ENCODE results near the gene GCNT2. TPM values are rescaled to one million over a fixed set of nuclear protein-coding genes. Genes with fewer than 3 reads are reported as not detected.

The GCNT2 gene
- polyA plus RNA-seq, 3 donors = 3.5 to 10.0 (median 4.3) TPM

DNA sequence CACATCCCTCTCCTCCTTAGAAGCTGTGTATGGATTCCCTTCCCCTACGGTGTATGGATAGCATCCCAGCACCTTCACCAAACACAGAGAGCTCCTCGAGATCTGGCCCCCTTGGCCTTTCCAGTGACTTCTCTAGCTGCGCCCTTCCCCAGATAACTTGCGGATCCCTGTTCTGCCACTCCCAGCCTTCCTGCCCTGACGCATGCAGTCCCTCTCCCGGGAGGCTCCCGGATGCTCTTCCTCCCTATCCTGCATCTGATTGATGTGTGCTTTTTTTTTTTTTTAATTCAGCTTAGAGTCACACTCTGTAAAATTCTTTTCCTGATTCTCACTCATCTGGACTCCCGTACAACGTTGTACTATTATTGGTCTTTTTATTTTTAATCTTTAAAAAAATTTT, 44.8 kb downstream of the GCNT2 start:
- peaks cover 0 to 2% (median 0%) of the 10 kb centered on the region in 3 donors for H3K27me3 Mint-ChIP-seq (ENCODE audit: low read depth in 3 of 3)
- no peak for DNase-seq
- peaks cover 14 to 16% of the 10 kb centered on the region in 2 donors for H3K4me1 ChIP-seq (ENCODE audit: control insufficient read depth in 1 of 2, insufficient read depth in 2 of 2, low read length in 2 of 2)
- peaks cover 77% of the 10 kb centered on the region for H3K79me2 ChIP-seq (ENCODE audit: insufficient read depth, low read length)
- H3K9me3 Mint-ChIP-seq = no peaks in the 10 kb centered on the region
- no peak overlapping the region for H3K27ac ChIP-seq (ENCODE audit: low read depth in 1 of 2, low read length in 2 of 2)
- peaks cover 2 to 46% of the 10 kb centered on the region in 2 donors for H3K36me3 ChIP-seq (replicated peaks in 1 of 2; ENCODE audit: control insufficient read depth in 1 of 2, insufficient read depth in 2 of 2, low read length in 2 of 2)
- 100% methylated on average over 1 of the region's 9 CpGs for WGBS (ENCODE audit: insufficient coverage)
- intact Hi-C loops (cut with micrococcal nuclease) = no loop called here
- TF ChIP-seq, protein P1, sequence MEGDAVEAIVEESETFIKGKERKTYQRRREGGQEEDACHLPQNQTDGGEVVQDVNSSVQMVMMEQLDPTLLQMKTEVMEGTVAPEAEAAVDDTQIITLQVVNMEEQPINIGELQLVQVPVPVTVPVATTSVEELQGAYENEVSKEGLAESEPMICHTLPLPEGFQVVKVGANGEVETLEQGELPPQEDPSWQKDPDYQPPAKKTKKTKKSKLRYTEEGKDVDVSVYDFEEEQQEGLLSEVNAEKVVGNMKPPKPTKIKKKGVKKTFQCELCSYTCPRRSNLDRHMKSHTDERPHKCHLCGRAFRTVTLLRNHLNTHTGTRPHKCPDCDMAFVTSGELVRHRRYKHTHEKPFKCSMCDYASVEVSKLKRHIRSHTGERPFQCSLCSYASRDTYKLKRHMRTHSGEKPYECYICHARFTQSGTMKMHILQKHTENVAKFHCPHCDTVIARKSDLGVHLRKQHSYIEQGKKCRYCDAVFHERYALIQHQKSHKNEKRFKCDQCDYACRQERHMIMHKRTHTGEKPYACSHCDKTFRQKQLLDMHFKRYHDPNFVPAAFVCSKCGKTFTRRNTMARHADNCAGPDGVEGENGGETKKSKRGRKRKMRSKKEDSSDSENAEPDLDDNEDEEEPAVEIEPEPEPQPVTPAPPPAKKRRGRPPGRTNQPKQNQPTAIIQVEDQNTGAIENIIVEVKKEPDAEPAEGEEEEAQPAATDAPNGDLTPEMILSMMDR (IDR thresholded peaks at IDR 0.05) = no peak
- peaks cover 64% of the 10 kb centered on the region for H4K20me1 ChIP-seq (ENCODE audit: insufficient read depth, low read length)
- no peaks in the 10 kb centered on the region for H3K9me3 ChIP-seq (replicated peaks in 1 of 2; ENCODE audit: control insufficient read depth in 1 of 2, insufficient read depth in 1 of 2, low read length in 2 of 2)
- H3K27ac Mint-ChIP-seq = peak overlapping the region in 2 of 7 donors; percentile 51 to 60
- no peak overlapping the region for H3K9ac ChIP-seq (ENCODE audit: insufficient read depth, low read length, poor library complexity, severe bottlenecking)
- no peak overlapping the region for H3K4me3 ChIP-seq (replicated peaks in 1 of 3; ENCODE audit: low read depth in 2 of 3, low read length in 3 of 3)
- H2AFZ ChIP-seq (ENCODE audit: insufficient read depth, low read depth, low read length, poor library complexity, severe bottlenecking) = no peak overlapping the region
- peaks cover 21% of the 10 kb centered on the region for H3K4me1 Mint-ChIP-seq
- no peak overlapping the region for H3K4me2 ChIP-seq (replicated peaks; ENCODE audit: extremely low read depth, low read length, poor library complexity, severe bottlenecking)
- peaks cover 20 to 28% of the 10 kb centered on the region in 2 donors for H3K36me3 Mint-ChIP-seq
- no peaks in the 10 kb centered on the region for H3K27me3 ChIP-seq (ENCODE audit: control insufficient read depth in 2 of 2, insufficient read depth in 2 of 2, low read length in 2 of 2)
- no peak overlapping the region for H3K4me3 Mint-ChIP-seq

DNA sequence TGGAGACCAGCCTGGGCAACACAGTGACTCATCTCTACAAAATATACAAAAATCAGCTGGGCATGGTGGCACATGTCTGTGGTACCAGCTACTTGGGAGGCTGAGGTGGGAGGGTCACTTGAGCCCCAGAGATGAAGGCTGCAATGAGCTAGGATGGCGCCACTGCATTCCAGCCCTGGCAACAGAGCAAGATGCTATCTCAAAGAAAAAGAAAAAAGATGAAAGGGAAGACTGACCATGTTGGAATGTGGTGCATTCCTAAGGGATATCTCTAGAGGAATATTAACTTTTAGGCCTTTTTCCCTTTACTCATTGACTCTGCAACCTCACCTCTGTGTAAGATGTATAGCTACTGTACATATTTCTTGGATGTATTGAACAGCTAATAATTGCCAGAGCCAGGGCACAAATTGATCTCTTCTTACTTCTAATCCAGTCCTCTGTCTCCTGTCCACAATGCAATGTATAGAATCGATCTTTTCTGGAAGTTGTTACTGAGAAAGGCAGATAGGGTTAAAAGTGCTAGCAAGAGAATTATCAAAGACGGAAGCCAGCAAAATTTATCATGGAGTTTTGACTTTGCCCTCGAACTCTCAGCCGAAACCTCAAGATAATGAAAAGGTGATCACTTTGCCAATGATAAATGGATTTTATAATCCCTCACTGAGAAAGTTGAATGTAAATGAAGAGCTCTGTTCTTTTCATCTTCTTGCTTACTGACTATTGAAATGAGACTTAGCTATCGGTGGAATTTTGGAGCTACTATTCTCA, 46.3 kb downstream of the GCNT2 start:
- no peaks in the 10 kb centered on the region for H3K9me3 Mint-ChIP-seq
- no peak overlapping the region for H3K27ac Mint-ChIP-seq
- H3K4me2 ChIP-seq (replicated peaks; ENCODE audit: extremely low read depth, low read length, poor library complexity, severe bottlenecking) = no peak overlapping the region
- peaks cover 5% of the 10 kb centered on the region for H3K4me1 Mint-ChIP-seq
- peaks cover 75% of the 10 kb centered on the region for H4K20me1 ChIP-seq (ENCODE audit: insufficient read depth, low read length)
- peaks cover 0 to 2% (median 0%) of the 10 kb centered on the region in 3 donors for H3K27me3 Mint-ChIP-seq (ENCODE audit: low read depth in 3 of 3)
- no peak overlapping the region for H3K4me3 Mint-ChIP-seq
- H3K27me3 ChIP-seq (ENCODE audit: control insufficient read depth in 2 of 2, insufficient read depth in 2 of 2, low read length in 2 of 2) = no peaks in the 10 kb centered on the region
- peaks cover 21 to 31% of the 10 kb centered on the region in 2 donors for H3K36me3 Mint-ChIP-seq
- no CpG with 5 or more reads among the region's 6 CpGs for WGBS (ENCODE audit: insufficient coverage)
- peaks cover 2 to 57% of the 10 kb centered on the region in 2 donors for H3K36me3 ChIP-seq (replicated peaks in 1 of 2; ENCODE audit: control insufficient read depth in 1 of 2, insufficient read depth in 2 of 2, low read length in 2 of 2)
- peaks cover 76% of the 10 kb centered on the region for H3K79me2 ChIP-seq (ENCODE audit: insufficient read depth, low read length)
- no peaks in the 10 kb centered on the region for H3K9me3 ChIP-seq (replicated peaks in 1 of 2; ENCODE audit: control insufficient read depth in 1 of 2, insufficient read depth in 1 of 2, low read length in 2 of 2)
- TF ChIP-seq, protein P1 (IDR thresholded peaks at IDR 0.05) = no peak
- H2AFZ ChIP-seq (ENCODE audit: insufficient read depth, low read depth, low read length, poor library complexity, severe bottlenecking) = no peak overlapping the region
- H3K4me3 ChIP-seq (replicated peaks in 1 of 3; ENCODE audit: low read depth in 2 of 3, low read length in 3 of 3) = no peak overlapping the region
- intact Hi-C loops (cut with micrococcal nuclease) = no loop called here
- H3K27ac ChIP-seq (ENCODE audit: low read depth in 1 of 2, low read length in 2 of 2) = no peak overlapping the region
- no peak for DNase-seq
- H3K9ac ChIP-seq (ENCODE audit: insufficient read depth, low read length, poor library complexity, severe bottlenecking) = no peak overlapping the region
- peaks cover 0 to under 1% of the 10 kb centered on the region in 2 donors for H3K4me1 ChIP-seq (ENCODE audit: control insufficient read depth in 1 of 2, insufficient read depth in 2 of 2, low read length in 2 of 2)
